GM18507 (cell line): Measurements from ENCODE around the gene IGSF3.
"Not testable (repeated sequence)": the region's sequence is repeated elsewhere in the genome, so short reads cannot be mapped to it uniquely, and the experiment has no call there.

Source experiments
- DNase-seq: peaks from one replicate; pipeline ENCODE4 v3.0.0; 2011; ENCODE audit warnings: low read depth; ENCODE audit not compliant: insufficient read length; ENCODE audit errors: extremely low spot score
- FAIRE-seq: peaks from 2 replicates; lab custom pipeline; 2011; peaks lifted over from hg19 to GRCh38; lab: Jason Lieb, UNC

IGSF3 gene

DNA sequence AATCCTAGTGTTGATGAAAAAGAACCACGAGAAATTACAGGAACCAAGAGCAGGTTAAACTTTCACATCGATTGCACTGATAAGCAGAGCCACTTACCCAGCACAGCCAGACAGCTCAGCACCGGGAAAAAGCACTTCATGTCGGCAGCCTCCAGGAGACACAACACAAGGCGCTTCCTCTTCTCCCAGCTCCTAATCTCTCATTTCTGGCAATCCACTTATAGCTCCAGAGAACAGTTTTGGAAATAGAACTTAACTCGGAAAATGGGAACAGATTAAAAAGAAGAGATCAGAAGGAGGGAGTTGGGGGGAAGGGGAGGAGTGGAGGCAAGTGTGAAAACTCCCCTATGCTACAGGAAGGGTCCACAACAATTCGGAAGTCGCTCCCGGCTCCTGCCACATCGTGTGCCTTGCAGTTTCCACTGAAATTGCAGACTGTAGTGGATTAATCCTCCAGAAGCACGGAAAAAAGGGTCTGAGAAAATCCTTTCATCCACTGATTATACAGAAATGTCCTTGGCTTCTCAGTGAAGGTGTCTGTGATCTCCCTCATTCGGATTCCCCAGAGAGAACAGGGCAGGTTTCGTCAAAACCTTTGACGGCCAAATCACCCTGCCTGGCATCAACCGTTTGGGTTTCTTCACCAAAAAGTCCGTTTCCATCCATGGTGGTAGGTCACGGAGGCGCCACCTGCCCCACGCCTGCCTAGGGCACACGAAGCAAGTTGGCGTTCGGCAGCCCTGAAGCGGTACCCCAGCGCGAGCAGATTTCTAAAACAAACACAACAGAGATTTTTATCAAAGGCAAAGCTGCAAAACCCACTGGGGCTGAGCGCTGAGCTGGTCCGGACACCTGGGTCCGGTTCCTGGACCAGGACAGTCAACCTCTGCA, 1.1 kb downstream of the IGSF3 start:
- no peak for DNase-seq

GRCh38 chr1:116664978-116665371, 2.6 kb downstream of the IGSF3 start:
- FAIRE-seq (no peak), DNase-seq (no peak)

More for the DNA sequence above, 1.1 kb downstream of the IGSF3 start:
- FAIRE-seq, result no peak

DNA sequence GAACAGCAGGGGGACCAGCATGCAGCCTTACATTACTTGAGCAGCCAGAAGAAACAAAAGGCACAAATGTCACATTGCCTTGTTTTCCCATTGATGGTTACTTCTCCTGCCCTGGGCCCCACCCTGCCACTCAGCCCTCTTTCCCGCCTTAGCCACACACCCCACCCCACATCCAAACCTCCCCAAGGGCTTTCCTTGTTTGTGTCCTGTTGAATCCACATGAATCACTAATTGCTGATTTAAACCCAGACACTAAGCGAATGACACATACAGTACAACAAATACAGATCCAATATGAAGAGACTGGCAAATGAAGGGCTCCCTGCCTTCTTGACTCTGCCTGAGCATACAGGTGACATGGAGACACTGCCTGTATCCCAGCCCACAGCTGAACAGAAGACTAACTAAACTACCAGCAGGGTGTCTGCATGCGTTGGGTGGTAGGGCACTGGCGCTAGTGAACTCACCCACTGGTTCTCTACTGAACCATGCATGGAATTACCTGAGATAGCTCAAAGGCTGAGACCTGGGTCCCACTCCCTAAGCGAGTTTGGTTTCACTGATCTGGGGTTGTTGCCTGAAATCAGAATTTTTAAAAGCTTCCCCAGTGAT, 3.1 kb downstream of the IGSF3 start:
- FAIRE-seq (no peak), DNase-seq (no peak)

DNA sequence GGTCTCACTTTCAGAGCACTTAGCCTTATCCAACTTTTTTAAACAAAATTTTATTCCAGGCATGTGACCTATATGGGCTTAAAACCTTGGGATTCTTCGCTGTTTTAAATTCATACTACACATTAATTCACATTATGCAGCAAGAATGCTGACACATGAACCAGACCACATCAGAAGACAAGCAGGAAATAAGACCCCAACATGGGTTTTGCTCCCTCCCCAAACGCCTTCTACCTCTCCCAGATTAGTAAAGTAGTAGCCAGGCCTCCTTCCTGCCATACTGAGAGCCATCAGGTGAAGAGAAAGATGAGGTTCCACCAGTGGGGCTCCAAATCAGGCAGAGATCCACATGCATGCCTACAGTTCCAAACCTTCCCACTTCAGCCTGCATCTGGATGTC, 3.7 kb downstream of the IGSF3 start:
- FAIRE-seq (no peak), DNase-seq (no peak)

- DNase-seq, result no peak
- no peak for FAIRE-seq
Measured at GRCh38 chr1:116661633-116662032, 5.9 kb downstream of the IGSF3 start.

DNA sequence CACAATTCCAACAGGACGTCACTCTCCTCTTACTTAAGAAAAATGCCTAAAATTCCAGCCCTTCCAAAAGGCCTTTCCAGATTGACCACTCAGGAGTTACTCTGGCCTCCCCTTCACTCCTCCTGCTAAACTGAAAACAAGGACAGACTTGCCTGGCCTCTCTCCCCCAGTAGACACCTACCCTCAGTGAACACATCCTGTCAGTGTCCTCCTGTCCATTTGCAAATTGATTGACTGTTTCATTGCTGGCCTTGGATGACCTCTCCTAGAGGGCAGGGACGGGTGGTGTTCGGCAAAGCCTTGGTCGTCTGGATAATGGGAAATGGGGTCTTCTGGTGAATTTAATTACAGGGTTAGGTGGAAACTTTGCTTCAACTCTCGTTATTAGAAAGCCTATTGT, 8.9 kb downstream of the IGSF3 start:
- FAIRE-seq, result not testable (repeated sequence)

GRCh38 chr1:116657836-116658235, 9.7 kb downstream of the IGSF3 start:
- FAIRE-seq, DNase-seq: not testable (repeated sequence)

More for the DNA sequence above, 8.9 kb downstream of the IGSF3 start:
- not testable (repeated sequence) for DNase-seq

DNA sequence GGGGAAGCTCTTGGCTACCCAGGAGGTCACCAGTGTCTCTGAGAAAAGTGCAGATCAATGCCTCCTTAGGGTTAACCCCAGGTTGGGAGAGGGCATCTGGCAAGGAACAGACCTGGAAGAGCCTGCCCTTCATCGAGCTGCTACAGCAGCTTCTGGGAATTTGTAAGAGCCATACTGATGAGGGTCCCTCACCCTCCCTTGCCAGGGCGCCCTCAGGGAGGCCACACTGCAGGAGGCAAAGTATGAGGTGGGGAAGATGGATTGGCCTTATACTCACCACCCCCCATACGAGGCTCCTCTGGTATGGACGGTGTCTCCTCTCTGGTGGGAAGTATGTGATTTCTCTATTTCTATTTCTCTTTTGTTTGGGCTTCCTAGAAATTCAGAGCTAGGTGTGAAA, 13.2 kb downstream of the IGSF3 start:
- no peak for FAIRE-seq

GRCh38 chr1:116652598-116652997, 14.9 kb downstream of the IGSF3 start:
- not testable (repeated sequence) for DNase-seq, FAIRE-seq

More for the DNA sequence above, 13.2 kb downstream of the IGSF3 start:
- no peak for DNase-seq

GRCh38 chr1:116650781-116651180, 16.8 kb downstream of the IGSF3 start:
- DNase-seq, FAIRE-seq: not testable (repeated sequence)

DNA sequence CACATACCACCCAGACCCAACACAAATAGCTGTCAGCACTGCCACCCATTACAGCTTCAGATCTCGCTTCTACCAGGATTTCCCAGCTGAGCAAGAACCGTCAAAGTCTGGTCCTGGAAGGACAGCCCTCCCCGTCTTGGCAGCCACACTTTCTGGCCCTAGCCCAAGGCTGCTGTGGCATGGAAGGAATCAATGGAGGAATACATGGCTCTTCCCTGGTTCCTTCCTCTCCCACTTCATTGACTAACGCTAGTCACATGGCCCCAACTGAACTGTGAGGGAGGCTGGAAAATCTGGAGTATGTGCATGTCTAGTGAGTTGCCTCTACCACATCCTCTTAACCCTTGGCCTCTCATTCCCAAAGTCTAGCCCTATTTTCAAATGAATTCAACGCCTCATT, 18.5 kb downstream of the IGSF3 start:
- FAIRE-seq, DNase-seq: not testable (repeated sequence)

GRCh38 chr1:116648325-116648724, 19.2 kb downstream of the IGSF3 start:
- FAIRE-seq, result not testable (repeated sequence)

DNA sequence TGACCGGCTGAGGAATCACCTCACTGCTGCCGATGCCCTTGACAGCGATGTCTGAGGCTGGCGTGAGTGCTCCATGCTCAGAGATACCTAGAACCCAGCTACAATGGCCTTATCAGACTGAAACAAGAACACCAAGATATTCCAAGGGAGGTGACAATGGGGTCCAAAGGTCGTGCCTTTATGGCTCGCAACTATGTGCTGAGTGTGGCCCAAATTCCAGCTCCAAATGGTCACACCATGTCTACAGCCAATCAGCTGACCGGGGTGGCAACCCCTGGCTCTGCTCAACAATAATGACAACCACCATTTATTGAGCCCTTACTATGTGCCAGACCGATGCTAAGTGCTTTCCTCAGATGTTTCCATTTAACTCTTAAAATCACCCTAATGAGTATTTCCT, 20.3 kb downstream of the IGSF3 start:
- FAIRE-seq, DNase-seq: not testable (repeated sequence)

More at GRCh38 chr1:116648325-116648724, 19.2 kb downstream of the IGSF3 start:
- DNase-seq, result not testable (repeated sequence)

DNA sequence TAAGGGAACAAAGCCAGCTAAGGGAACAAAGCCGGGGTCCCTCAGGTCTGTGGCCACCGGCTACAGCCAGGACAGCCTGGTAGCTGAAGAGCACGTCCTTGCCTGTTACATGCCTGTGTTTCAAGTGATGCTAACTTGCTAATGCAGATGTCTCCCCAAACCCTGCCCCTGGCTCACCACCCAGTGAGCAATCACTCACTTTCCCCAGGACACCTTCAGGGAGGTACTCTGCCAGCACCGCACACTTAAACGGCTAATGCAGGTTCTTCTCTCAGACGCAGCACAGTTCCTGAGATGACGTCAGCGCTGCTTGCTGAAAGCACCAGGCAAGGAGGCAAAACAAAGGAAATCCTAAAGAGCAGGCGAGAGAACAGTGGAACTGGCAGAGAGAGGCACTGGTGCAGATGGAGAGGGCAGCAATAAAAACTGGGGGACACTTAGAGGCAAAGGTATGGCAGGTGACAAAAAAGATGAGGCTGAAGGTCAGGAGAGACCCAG, 20.8 kb downstream of the IGSF3 start:
- not testable (repeated sequence) for FAIRE-seq, DNase-seq

- not testable (repeated sequence) for FAIRE-seq, DNase-seq
Measured at GRCh38 chr1:116645802-116646672, 21.5 kb downstream of the IGSF3 start.

DNA sequence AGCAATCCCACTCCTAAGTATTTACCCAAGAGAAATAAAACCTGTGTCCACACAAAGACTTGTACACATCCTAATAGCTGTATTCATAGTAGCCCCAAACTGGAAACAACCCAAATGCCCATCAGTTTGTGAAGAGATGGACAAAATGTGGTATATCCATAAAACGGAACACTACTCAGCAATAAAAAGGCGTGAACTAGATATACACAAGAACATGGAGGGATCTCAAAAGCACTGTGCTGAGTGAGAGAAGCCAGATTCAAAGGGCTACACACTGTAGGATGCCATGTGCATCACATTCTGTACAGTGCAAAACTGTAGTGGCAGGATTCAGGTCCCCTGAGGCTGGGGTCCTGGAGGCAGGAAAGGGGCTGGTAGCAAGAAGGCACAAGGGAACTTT, 22.5 kb downstream of the IGSF3 start:
- DNase-seq, FAIRE-seq: not testable (repeated sequence)

GRCh38 chr1:116644096-116644495, 23.4 kb downstream of the IGSF3 start:
- FAIRE-seq, DNase-seq: not testable (repeated sequence)

- not testable (repeated sequence) for FAIRE-seq, DNase-seq
Measured at GRCh38 chr1:116643281-116643751, 24.2 kb downstream of the IGSF3 start.
